ENCODE data around the gene EFHD2.
"Not testable (repeated sequence)": the region's sequence is repeated elsewhere in the genome, so short reads cannot be mapped to it uniquely, and the experiment has no call there.

Gene EFHD2

GRCh38 chr1:15430787-15431570 is 21.3 kb downstream of the EFHD2 start:
- peak; percentile 69 for DNase-seq (ENCODE audit: low read depth)

GRCh38 chr1:15431571-15431948 is 21.9 kb downstream of the EFHD2 start:
- no peak for DNase-seq (ENCODE audit: low read depth)

GRCh38 chr1:15432324-15432723 is 22.6 kb downstream of the EFHD2 start:
- no peak for DNase-seq (ENCODE audit: low read depth)

GRCh38 chr1:15433471-15433870 is 23.8 kb downstream of the EFHD2 start:
- DNase-seq (ENCODE audit: low read depth), result no peak

GRCh38 chr1:15434739-15435138 is 25.1 kb downstream of the EFHD2 start:
- DNase-seq (ENCODE audit: low read depth), result not testable (repeated sequence)

GRCh38 chr1:15435239-15436077 is 25.8 kb downstream of the EFHD2 start:
- no peak for DNase-seq (ENCODE audit: low read depth)

GRCh38 chr1:15436881-15437442 is 27.3 kb downstream of the EFHD2 start:
- no peak for DNase-seq (ENCODE audit: low read depth)

GRCh38 chr1:15439325-15439724 is 29.6 kb downstream of the EFHD2 start:
- no peak for DNase-seq (ENCODE audit: low read depth)

- no peak for DNase-seq (ENCODE audit: low read depth)
These were observed 30.7 kb downstream of the EFHD2 start for GRCh38 chr1:15440357-15440756.

GRCh38 chr1:15441247-15441646 is 31.6 kb downstream of the EFHD2 start:
- no peak for DNase-seq (ENCODE audit: low read depth)

- DNase-seq (ENCODE audit: low read depth), result no peak
These were observed 32.4 kb downstream of the EFHD2 start for GRCh38 chr1:15442119-15442518.

GRCh38 chr1:15442759-15443158 is 33.1 kb downstream of the EFHD2 start:
- no peak for DNase-seq (ENCODE audit: low read depth)

GRCh38 chr1:15443281-15443680 is 33.6 kb downstream of the EFHD2 start:
- DNase-seq (ENCODE audit: low read depth), result no peak

- no peak for DNase-seq (ENCODE audit: low read depth)
These were observed 35.0 kb downstream of the EFHD2 start for GRCh38 chr1:15444468-15445389.

GRCh38 chr1:15445390-15446122 is 35.9 kb downstream of the EFHD2 start:
- DNase-seq (ENCODE audit: low read depth), result no peak

- DNase-seq (ENCODE audit: low read depth), result no peak
These were observed 36.5 kb downstream of the EFHD2 start for GRCh38 chr1:15446212-15446611.

- no peak for DNase-seq (ENCODE audit: low read depth)
These were observed 39.3 kb downstream of the EFHD2 start for GRCh38 chr1:15448877-15449462.

GRCh38 chr1:15449567-15449966 is 39.9 kb downstream of the EFHD2 start:
- no peak for DNase-seq (ENCODE audit: low read depth)

- no peak for DNase-seq (ENCODE audit: low read depth)
These were observed 41.5 kb downstream of the EFHD2 start for GRCh38 chr1:15451014-15451722.

- no peak for DNase-seq (ENCODE audit: low read depth)
These were observed 42.5 kb downstream of the EFHD2 start for GRCh38 chr1:15452216-15452615.
